Cerebellar nuclear complex (tissue), 1 donor: ENCODE results near the gene CA5A.
"Not testable (repeated sequence)": the region's sequence is repeated elsewhere in the genome, so short reads cannot be mapped to it uniquely, and the experiment has no call there.

Experiments
- DNase-seq, 2 experiments: peaks; one replicate each; lab custom pipeline; 2025; lab: John Stamatoyannopoulos, UW

Gene CA5A

DNA sequence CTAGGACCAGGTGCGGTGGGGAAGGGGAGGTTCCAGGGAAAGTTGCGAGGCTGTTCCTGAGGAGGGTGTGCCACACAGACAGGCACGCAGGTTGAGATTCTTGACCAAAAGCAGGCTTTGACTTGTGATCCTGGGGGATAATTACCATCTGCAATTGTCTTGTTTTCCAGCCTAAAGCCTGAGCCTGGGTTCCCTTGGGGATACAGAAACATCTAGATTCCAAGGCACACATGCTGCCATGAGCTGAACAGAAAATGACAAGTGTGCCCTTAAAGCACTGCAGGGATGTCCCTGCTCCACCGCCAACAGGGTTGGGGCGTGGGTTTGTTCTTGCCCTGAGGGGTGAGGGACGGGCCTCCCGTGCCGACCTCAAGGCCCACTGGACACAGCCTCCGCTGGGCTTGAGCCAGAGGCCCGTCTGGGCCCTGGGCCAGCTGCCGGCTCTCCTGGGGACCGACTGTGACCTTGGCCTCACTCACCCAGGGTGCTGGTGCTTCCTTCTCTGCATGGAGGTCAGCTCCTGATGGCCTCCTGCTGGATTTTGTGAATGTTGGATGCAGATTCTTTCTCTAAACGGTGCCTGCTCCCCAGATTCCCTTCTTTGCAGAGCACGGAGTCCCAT lies 14.0 kb downstream of the CA5A start:
- no peak for DNase-seq

DNA sequence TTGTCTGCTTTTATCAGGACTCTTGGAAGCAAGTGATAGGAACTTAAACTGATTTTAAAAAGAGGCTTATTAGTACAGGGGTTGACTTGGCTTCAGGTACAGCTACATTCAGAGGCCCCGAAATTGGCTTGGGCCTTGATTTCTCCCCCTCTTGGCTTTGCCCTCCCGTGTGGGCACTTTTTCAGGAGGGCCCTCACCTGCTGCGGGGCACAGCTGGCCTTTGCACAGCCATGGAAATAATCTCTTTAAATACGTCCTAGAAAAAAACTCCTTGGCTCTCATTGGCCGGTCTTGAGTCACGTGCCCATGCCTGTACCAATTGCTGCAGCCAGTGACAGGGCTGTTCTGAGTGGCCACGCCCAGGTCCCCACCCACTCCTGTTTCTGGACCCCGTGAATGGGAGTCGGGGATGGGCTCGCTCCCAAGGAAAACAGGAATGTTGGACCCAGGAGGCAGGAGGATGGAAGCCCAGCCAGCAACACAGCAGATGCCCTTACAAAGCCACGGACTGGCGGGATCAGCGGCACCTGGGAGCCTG lies 15.0 kb downstream of the CA5A start:
- DNase-seq: peak; percentile 93

DNA sequence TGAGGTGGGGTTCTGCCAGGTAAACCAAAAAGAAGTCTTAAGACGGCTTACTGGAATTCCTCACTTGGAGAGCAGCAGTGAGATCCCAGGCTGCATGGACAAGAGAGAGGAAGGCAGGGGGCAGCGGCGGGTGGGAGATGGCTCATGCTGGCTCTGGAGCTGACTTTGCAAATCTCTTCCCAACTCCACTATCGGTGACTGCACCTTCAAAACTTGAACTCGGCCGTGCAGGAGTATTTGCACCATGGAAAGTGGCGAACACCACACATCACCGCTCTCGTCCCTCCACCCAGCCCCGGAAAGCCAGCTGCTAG lies 16.7 kb downstream of the CA5A start:
- DNase-seq: no peak

- no peak for DNase-seq
These were observed 17.3 kb downstream of the CA5A start for GRCh38 chr16:87918866-87919680.

DNA sequence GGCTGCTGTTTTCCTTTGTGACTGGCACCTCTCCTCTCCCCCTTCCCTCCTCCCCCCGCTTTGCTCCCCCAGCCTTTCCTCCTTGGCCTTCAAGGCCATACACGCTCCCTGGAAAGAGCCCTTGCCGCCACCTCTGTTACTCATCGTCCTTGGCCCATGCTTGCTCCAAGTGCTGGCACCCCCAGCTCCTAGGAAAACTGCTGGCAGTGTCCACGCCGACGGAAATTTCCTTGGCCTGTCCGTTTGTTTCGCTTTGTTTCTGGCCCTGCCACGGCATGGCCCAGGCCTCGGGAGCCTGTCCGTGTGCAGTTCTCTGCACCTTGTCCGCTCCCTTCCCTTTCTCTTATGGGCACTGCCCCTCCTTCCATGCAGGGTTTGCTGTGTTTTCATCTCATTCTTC lies 18.0 kb downstream of the CA5A start:
- DNase-seq: peak in 1 of 2 experiments; percentile 44

GRCh38 chr16:87917503-87917902 lies 18.8 kb downstream of the CA5A start:
- DNase-seq: no peak

GRCh38 chr16:87914812-87915211 lies 21.5 kb downstream of the CA5A start:
- no peak for DNase-seq

DNA sequence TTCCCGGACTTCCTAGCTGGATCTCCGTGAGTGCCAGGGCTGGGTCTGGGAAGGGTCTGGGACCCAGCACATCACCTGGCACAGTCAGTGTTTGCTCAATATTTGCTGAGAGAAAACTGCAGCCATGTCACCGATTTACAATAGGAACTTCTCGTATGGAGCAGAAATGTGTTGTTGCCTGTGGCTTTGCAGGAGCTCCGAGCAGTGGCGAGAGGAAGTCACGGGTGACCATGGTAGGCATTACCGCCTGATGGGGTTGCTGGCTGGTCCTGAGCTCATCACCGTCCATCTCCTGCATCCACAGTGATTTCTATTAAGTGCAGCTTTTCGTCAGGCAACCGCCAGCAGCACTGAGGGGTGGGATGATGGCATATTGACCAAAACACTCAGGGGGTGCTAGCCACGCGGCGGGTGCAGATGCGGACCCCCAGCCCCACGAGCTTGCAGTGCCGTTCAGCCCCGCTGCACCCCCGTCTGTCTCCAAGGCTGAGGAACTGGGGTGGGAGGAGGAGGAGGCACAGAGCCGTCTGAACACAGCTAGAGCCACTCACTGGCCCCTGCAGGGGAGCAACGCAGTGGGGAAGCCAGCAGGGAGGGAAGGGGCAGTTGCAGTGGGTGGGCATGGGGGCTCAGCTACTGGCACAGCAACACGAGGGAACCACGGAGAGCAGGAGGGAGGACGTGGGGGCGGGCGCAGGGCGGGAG lies 22.2 kb downstream of the CA5A start:
- not testable (repeated sequence) for DNase-seq

GRCh38 chr16:87912691-87913090 lies 23.6 kb downstream of the CA5A start:
- not testable (repeated sequence) for DNase-seq

DNA sequence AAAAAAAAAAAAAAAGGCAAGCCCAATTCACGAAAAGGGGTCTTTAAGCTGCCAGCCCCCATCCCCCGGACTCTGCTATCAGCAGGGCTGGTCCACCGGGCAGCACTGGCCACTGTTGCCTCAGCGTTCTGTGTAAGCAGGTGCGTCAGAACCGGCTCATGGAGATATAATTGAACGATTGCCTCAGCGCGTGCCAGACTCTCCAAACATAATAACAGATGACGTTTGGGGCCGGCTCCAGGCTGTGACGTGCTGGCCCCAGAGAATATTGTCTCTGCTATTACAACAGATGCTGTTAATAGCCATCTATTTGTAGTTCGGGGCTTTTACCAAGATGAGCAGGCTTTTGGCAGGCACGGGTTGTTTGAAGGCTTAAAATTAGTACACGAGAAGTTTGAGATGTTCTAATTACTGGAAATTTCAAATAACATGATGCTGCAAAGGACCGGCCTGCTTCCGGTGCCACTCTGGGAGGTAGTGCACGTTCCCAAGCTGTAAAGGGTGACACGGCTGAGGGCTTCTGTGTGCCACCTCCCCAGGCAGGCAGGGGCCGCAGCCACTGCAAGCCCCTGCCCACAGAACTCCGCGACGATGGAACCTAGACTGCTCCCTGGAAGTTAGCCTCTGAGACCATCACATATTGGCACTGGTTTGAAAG lies 25.1 kb downstream of the CA5A start:
- peak in 1 of 2 experiments; percentile 54 for DNase-seq

- peak in 1 of 2 experiments; percentile 21 for DNase-seq
These were observed 27.0 kb downstream of the CA5A start for GRCh38 chr16:87909203-87909935.

GRCh38 chr16:87908101-87908500 lies 28.2 kb downstream of the CA5A start:
- DNase-seq: not testable (repeated sequence)

- DNase-seq: not testable (repeated sequence)
These were observed 30.8 kb downstream of the CA5A start for GRCh38 chr16:87905521-87905920.

GRCh38 chr16:87904963-87905362 lies 31.4 kb downstream of the CA5A start:
- DNase-seq: not testable (repeated sequence)

GRCh38 chr16:87900489-87900888 lies 35.8 kb downstream of the CA5A start:
- DNase-seq: not testable (repeated sequence)

- DNase-seq: peak in 1 of 2 experiments; percentile 78
These were observed 38.5 kb downstream of the CA5A start for GRCh38 chr16:87897521-87898505.

- not testable (repeated sequence) for DNase-seq
These were observed 39.3 kb downstream of the CA5A start for GRCh38 chr16:87896924-87897520.

DNA sequence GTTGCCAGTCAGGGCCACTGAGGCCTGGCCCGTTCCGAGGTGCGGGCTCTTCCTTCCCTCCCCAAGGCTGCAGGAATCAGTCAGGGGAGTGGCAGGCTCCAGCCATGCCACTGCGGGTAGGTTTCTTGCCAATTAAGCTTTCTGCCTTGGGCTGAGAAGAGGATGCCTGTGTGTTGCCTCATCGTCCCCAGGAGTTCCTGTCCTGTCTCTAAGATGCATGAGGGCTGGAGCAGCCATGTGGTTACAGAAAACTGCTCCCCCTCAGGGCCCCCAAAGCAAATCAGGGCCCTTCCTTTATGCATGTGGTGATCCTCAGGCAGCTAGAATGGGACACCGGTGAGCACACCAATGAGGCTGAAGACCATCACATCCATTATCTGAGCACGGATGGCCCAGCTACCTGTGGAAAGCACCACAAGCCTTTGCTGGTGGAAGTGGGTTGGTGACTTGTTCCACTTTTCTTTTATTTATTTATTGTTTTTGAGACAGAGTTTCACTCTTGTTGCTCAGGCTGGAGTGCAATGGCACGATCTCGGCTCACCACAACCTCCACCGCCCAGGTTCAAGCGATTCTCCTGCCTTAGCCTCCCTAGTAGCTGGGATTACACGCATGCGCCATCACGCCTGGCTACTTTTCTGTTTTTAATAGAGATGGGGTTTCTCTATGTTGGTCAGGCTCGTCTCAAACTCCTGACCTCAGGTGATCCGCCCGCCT lies 40.0 kb downstream of the CA5A start:
- not testable (repeated sequence) for DNase-seq

DNA sequence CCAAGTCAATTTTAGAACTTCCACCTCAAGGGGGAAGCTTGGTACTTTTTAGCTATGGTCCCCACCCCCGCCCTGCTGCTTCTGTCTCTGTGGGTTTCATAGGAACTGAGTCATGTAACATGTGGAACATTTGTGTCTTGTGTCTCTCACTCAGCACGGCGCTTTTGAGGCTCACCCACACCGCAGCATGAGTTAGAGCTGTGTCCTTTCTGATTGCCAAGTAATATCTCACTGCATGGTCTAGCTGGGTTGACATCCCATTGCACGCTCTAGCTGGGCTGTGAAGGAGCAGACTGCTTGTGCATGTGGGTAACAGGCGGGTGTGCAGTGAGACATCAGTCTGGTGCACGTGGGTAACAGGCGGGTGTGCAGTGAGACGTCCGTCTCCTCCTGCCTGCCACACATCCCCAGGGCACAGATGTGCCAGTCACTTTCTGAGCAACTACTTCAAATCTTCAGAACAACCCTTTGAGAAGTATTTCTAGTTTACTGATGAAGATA lies 40.6 kb downstream of the CA5A start:
- DNase-seq: no peak
